GM18502 (cell line): ENCODE measurements around the gene ZNF266.

Experiments
- ATAC-seq: cut with Tn5 transposase; IDR thresholded peaks from one replicate; pipeline ENCODE4 v1.9.1; 2021; ENCODE audit warnings: mild to moderate bottlenecking; ENCODE audit not compliant: unreplicated experiment, poor library complexity

Gene ZNF266

DNA sequence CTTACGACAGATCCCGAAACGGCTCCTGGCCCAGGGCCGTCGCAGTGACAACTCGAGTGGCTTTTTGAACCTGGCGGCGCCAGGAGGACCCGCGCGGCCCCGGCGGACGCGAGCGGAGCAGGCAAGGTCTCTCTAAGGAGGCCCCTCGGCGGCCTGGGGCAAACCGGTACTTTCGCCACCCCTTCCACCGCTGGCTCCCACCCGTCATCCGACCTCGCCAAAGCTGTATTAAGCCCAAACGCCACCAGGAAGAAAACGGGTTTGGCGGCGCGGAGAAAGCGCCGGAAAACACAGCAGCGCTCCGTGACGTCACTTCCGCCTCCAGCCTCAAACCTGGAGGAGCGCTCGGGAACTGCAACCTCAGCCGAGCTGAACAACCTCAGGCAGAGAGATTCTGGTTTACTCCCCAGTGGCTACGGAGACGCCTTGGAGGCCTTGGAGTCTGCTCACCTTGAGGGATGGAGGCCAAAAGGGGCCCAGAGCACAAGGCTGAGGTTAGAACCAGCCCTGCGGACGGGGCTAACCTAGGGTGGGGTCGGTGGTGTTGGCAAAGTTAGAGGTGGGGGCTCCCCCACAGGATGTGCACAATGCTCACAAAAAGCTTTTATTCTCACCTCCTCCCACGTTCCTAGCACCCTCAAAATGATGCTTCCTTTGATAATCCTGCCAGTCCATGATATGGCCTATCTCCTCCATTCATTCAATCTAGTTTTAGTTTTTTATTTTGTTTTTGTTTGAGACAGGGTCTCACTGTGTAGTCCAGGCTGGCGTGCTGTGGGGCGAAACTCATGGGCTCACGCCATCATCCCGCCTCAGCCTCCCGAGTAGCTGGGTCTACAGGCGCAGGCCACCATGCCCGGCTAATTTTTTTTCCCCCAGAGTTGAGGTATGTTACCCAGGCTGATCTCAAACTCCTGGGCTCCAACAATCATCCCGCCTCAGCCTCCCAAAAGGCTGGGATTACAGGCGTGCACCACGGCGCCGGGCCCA, at the start of gene ZNF266:
Gene ZNF266, minus strand, starts transcription at position 295 of the 990 bp plus-strand sequence. CDS start 15,484 bp downstream, outside the sequence.
- peak; percentile 92 for ATAC-seq

DNA sequence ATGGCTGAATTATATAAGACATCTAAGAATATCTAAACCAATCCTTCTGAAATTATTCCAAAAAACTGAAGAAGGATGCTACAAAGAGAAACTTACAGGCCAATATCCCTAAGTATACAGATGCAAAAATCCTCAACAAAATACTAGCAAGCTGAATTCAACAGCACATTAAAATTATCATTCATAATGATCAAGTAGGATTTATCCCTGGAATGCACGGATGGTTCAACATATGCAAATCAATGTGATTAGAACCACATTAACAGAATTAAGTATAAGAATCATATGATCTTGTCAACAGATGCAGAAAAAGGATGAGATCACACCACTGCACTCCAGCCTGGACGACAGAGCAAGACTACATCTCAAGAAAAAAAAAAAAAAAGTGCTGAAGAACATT, 49.8 kb upstream of the ZNF266 start:
- no peak for ATAC-seq

DNA sequence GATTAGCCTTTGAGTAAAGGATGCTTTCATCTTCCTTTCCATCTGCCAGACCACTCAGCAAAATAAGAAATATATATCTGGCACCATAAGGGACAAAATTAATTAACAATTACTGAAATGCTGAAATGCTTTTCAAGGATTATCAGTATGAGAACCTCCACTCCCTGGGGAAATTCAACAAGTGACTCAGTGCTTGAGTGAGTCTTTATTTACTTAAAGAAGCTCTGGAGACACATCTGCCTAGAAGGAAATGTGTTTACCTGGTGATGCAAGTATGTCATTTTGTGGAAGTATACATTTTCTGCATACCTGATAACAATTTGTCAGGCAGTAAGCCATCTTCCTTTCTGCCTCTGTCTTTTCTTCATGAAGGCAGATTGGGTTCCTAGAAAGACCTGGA, 39.6 kb upstream of the ZNF266 start:
- no peak for ATAC-seq

DNA sequence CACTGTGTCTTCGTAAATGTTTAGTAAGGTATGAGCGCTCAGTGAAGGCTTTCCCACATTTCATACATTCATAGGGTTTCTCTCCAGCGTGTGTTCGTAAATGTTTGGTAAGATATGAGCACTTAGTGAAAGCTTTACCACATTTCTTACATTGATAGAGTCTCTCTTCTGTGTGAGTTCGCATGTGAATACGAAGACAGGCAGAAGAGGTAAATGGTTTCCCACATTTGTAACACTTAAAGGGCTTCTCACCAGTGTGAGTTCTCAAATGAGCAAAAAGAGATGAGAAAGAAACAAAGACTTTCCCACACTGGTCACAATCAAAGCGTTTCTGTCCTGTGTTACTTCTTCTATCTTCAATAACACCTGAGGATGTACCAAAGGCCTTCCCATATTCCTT, 31.8 kb upstream of the ZNF266 start:
- ATAC-seq = no peak

DNA sequence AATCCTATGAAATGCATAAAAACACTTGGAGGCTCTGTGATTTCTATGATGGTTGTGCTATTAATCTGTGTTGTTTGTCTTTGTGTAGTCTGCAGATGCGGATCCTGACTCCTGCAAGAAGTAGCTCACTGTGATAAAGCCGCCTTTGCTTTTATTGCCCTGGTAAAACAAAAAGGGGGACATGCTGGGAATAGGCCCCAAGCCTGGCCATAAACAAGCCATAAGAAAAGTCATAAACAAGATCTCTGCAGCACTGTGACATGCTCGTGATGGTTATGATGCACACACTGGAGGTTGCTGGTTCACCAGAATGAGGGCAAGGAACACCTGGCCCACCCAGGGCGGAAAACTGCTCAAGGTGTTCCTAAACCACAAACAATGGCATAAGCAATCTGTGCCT, 26.6 kb upstream of the ZNF266 start:
- ATAC-seq = no peak

DNA sequence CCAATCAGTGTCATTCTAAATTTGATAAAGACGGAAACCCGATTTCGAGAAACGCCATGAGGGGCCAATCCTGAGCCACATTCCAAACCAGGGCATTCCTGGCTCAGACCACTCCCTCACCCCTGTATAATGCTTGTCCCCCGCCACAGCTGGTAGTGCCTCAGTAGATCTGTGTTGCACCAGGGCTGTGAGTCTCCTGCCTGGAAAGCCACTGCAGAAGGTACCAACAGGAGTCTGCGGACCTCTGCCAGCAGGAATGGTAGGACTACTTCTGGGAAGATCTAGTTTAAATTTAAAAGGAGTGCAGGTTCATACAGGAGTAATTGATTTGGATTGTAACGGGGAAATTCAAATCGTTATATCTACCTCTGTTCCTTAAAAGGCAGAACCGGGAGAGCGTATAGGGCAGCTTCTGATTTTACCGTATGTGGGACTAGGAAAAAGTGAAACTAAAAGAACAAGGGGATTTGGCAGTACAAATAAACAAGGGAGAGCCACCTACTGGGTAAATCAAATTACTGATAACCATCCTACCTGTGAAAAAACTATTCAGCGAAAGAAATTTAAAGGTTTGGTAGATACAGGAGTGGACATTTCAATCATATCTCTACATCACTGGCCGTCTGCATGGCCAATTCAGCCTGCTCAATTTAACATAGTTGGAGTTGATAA, 20.8 kb upstream of the ZNF266 start:
- ATAC-seq = no peak

DNA sequence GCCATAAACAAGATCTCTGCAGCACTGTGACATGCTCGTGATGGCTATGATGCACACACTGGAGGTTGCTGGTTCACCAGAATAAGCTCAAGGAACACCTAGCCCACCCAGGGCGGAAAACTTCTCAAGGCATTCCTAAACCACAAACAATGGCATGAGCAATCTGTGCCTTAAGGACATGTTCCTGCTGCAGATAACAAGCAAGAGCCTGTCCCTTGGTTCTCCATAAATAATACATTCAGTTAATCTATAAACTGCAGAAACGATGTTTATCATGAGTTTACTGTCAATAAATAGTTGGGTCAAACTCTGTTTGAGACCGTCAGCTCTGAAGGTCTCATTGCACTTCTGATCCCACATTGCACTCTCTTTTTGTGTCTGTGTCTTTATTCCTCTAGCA, 18.6 kb upstream of the ZNF266 start:
- no peak for ATAC-seq

DNA sequence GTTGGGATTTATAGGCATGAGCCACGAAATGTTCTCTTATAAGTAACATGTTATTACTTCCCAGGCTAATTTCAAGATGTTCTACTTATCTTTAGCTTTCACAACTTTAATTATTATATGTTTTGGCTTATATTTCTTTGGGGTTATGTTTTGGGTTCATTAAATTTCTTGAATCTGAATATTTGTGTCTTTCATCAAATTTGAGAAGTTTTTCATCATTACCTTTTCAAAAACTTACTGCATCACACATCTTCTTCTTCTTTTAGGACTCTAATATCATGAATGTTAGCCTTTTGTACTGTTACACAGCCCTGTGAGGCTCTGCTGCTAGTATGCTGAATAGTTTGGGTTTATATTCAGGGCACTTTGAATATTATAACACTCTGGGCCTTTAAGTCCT, 9.7 kb upstream of the ZNF266 start:
- no peak for ATAC-seq

DNA sequence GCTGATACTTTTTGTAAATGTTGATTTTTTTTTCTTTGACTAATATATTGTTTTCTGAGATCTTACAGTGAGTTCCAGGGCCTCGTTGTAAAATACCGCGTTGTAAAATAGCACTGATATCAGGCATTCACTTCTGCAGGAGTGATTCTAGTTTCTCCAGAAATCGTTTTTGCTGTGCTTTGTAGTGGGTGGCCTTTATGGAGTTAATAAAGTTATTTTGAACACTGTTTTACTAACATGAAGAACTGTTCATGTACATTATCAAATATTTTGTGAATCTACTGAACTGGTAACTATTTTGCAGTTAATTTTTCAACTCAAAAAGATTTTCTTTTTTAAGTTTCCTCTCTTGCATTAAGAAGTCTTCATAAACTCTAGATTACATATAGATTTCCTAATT, 985 bp upstream of the ZNF266 start:
- no peak for ATAC-seq

DNA sequence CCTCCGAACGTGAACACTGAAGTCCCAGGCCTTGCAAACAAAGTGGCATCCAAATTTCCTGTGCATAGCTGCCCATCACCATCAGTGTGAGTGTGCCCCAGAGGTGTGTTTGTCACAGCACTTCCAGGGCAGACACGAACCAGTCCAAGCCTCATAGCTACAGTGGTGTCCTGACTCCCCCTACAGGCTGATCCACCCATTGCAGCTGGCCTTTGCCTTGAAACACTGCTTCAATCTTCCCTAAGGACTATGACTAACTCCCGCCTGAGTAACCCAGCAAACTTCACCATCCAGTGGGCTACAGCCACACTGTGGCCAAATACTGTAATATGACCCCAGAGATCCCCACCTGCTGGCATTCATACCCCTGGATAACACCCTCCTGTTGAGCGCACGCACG, 3.9 kb downstream of the ZNF266 start:
- no peak for ATAC-seq

DNA sequence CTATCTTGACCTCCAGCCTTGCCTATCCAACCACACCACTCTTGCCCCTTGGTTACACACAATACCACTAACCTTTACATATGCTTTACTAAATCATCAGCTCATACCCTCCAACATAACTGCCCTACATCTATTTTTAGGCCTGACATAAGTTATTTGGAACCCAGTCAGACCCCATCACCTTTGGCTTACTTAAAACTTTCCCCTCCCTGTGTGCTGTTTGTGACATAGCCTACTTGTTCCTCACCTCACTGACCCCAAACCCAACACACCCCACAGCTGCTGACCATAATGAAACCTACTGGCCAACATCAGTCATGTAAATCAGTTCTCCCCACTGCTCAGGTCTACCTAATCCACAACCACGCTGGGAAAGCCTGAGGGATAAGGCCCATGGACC, 4.9 kb downstream of the ZNF266 start:
- no peak for ATAC-seq

DNA sequence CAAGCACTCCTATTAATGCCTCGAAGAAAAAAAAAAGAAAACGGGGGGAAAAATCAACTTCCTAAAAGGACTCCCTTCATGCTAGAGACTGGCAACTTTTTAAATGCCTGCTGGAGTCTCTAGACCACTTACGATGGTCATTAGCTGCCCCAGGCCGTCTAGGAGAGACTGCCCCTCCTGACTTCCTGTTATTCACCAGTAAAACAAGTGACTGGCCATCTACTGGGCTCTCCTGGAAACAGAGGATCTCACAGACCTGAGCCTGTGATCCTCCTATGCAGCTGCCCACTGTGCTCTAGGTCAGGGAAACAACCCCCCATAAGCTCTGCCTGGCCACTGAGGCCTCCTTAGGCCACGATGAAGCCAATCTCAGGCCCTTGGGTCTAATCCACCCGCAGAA, 7.4 kb downstream of the ZNF266 start:
- ATAC-seq = no peak

DNA sequence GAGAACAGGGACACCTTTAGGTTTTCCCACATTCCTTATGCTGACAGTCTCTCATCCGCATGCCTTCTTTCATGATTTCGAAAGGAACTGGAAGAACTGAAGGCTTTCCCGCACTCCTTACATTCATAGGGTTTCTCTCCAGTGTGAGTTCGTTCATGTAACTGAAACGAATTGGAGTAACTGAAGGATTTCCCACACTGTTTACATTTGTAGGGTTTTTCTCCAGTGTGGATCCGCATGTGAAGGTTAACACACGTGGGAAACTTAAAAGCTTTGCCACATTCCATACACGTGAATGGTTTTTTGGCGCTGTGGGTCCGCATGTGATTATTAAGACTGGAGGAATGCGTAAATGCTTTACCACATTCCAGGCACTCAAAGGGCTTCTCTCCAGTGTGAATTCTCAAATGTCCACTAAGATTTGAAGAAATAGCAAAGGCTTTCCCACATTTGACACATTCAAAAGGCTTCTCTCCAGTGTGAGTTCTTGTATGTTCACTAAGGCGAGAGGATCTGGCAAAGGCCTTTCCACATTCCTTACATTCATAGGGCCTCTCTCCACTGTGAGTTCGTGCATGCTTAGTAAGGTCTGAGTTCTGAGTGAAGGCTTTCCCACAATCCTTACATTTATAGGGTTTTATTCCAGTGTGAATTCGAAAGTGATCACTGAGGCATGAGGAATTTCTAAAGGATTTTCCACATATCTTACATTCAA, 22.0 kb downstream of the ZNF266 start:
- ATAC-seq = no peak

DNA sequence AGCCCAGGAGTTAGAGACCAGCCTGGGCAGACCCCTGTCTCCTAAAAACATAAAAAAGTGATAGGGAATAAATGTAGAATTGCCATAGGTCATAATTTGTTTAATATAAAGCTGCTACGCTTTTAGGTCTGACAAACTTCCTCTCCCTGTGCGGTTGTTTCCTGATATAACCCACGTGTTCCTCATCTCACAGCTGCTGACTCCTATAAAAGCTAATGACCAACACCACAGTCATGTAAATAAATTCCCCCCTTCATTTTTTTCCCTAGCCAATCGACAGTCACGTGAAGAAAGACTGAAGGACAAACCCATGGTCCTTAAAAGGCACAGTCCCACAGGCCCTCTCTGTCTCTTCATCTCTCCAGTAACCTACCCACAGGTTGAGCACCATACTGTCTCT, 27.5 kb downstream of the ZNF266 start:
- no peak for ATAC-seq

DNA sequence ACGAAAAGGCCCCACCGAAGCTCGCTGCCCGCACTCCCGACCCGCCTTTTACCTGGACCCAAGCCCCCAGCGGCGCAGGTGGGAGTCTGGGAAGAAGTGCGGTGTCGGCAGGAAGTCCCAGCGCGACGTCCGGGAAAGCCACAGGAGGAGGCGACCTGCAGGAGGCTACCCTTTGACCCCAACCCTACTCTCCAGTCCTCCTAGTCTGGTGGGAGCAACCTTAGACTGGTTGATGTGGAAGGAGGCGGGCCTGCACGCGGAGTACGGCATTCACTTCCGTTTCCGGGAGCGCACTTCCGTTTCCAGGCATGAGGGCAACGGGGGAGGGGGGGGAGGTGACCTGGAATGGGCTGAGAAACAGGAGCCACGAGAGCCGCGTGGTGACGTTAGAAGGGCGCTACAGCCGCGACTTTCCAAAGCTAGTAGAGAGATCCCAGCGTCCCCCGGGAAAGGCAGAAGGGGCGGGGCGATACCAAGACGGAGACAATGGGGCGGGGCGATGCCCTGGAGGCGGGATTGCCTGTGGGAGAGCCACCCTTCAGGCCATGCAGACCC, 28.5 kb downstream of the ZNF266 start:
- ATAC-seq = no peak

DNA sequence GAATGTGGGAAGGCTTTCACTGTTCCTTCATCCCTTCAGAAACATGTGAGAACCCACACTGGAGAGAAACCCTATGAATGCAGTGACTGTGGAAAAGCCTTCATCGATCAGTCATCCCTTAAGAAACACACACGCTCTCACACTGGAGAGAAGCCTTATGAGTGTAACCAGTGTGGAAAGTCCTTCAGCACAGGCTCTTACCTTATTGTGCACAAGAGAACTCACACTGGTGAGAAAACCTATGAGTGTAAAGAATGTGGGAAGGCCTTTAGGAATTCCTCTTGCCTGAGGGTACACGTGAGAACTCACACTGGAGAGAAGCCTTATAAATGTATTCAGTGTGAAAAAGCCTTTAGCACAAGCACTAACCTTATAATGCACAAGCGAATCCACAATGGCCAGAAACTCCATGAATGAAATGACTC, 54.0 kb downstream of the ZNF266 start:
- no peak for ATAC-seq

DNA sequence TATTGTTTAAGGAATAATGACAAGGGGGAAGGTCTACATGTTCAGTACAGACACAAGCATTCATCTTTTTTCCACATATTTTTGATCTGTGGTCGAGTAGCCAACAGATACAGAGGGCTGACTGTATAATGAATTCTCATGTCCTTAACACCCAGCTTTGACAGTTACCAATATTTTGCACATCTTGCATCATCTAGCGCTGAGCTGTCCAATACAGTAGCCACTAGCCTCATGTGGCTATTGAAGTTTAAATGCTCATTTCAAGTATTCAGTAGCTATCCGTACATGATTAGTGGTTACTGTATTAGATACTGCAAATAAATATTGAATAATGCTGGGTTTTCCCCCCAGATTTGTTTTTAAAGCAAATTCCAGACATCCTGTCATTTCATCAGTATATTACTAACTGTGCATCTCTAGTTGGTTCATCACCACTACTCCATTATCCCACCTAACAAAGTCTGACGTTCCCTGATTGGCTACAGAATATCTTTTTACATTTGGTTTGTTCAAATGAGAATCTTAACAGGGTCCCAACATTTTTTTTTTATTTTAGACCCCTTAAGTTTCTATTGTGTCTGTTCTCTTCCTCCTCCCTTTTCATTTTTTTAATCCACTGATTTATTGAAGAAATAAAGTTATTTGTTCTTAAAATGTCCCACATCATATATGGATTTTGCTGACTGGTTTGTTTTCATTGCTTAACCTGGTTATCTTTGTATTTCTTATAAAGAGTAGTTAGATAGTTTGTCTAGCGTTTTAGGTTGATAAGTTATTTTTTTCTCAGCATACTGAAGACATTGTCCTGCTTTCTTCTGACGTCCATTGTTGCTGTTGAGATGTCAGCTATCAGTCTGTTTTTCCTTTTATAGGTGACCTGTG, 64.4 kb downstream of the ZNF266 start:
- ATAC-seq = no peak

DNA sequence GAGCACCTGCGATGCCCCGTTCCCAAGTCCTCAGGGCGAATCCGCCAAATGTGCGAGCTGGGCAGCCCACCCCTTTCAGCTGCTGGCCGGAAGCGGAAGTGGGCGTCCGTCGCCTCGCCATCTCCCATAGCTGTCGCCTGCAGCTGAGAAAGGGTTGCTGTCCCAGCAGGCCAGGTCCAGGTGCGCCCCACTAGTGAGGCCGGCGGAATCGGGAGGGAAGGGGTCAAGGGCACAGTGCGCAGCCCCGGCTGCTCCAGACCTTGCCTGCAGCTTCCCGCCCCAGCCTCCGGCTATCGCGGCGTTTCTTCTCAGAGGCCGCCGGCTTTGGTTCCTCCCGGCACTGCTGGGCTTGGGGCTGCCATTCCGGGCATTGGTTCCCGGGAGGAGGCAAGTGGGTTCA, 72.5 kb downstream of the ZNF266 start, which contains the start of gene ZNF177:
Gene ZNF177, plus strand, starts transcription at position 109 of the 400 bp plus-strand sequence. CDS start 15,299 bp downstream, outside the sequence.
- no peak for ATAC-seq
